GM12864 (cell line): ENCODE measurements around the gene MARCHF3.
"Not testable (repeated sequence)": the region's sequence is repeated elsewhere in the genome, so short reads cannot be mapped to it uniquely, and the experiment has no call there.

Source experiments
- DNase-seq: peaks from one replicate; pipeline ENCODE4 v3.0.0-alpha.2; 2011; ENCODE audit warnings: low read depth
- H3K4me3 ChIP-seq: 2 replicates; pipeline ENCODE4 v1.5.1; 2011; ENCODE audit warnings: mild to moderate bottlenecking, low read depth, low read length, control low read depth
- TF ChIP-seq, protein P1 (sequence below): IDR thresholded peaks from 2 replicates; pipeline ENCODE4 v1.5.1; 2011; ENCODE audit warnings: low read depth, mild to moderate bottlenecking, moderate library complexity, low read length, control low read depth, inconsistent platforms; ENCODE audit errors: missing control alignments

Gene MARCHF3

DNA sequence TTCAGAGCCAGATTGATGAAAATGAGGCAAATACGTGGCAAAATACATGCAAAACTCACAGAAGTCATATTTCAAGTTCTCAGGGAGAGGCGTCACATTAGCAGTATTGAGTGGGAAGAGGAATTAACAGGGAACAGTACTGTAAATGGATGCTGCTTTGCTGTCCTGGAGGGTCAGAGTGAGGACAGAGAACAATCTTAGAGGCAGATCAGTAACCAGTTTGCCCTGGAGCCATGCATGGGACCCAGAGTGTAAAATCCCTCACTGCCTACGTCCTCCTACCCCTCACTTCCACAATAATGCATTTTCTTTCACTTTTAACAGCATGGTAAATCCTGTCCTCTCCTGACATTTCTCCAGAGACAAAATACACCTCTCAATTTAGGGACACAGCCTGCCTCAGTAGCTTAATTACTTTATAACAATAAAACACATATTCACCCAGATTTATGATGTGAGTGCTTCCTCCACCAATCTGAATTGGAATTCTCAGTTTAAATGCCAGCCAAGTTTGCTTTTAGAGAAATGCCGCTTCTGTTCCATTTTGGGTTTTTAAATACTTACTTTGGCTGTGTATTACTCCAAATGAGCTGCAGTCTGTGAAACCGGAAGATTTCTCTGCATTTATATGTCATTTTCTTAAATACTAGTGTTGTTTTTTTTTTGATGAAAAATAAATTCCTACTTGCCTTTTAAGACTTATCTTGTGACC is 183.5 kb downstream of the MARCHF3 start:
- no peak overlapping the region for H3K4me3 ChIP-seq
- TF ChIP-seq, protein P1, sequence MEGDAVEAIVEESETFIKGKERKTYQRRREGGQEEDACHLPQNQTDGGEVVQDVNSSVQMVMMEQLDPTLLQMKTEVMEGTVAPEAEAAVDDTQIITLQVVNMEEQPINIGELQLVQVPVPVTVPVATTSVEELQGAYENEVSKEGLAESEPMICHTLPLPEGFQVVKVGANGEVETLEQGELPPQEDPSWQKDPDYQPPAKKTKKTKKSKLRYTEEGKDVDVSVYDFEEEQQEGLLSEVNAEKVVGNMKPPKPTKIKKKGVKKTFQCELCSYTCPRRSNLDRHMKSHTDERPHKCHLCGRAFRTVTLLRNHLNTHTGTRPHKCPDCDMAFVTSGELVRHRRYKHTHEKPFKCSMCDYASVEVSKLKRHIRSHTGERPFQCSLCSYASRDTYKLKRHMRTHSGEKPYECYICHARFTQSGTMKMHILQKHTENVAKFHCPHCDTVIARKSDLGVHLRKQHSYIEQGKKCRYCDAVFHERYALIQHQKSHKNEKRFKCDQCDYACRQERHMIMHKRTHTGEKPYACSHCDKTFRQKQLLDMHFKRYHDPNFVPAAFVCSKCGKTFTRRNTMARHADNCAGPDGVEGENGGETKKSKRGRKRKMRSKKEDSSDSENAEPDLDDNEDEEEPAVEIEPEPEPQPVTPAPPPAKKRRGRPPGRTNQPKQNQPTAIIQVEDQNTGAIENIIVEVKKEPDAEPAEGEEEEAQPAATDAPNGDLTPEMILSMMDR, result no peak
- no peak for DNase-seq

DNA sequence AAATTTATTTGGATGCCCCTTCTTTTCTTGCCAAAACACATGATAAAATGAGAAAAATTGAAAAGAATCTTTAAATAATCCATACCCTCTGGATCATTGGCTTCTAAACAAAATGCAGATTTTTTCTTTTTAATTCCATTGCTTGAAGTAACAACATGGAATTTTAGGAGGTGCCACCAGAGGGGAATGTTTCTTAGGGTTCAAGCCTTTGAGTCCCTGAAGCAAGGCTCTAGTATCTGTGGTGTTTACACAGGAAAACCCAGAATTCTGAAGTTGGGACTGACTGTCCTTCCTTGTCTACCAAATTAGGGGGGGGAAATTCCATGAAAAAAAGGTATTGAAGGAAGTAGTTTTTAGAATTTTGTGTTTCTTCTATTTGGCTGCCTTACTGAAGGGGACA is 184.0 kb downstream of the MARCHF3 start:
- TF ChIP-seq, protein P1, result no peak
- H3K4me3 ChIP-seq, result no peak overlapping the region
- DNase-seq, result no peak

DNA sequence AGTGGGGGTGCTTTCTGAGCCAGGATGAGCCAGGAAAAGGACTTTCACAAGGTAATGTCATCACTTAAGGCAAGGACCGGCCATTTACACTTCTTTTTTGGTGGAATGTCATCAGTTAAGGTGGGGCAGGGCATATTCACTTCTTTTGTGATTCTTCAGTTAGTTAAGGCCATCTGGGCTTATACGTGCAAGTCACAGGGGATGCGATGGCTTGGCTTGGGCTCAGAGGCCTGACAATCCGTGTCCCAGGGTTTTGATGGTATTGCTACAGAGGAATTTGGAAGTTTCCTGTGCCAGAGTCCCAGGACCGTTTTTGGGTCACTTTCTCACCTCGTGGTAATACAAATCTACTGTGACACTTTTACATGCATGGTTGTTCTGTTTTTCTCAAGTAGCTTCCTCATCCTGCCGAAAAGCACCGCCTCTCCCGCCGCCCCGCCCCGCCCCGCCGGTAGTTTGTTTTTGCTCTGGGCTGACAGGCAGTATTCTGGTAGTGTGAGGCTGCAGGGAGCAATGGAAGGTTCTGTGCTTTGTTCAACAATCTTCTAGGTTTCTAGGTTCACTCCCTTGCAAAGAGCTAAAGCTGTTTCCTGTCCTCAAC is 184.8 kb downstream of the MARCHF3 start:
- H3K4me3 ChIP-seq, result not testable (repeated sequence)
- peak; percentile 10 for DNase-seq

DNA sequence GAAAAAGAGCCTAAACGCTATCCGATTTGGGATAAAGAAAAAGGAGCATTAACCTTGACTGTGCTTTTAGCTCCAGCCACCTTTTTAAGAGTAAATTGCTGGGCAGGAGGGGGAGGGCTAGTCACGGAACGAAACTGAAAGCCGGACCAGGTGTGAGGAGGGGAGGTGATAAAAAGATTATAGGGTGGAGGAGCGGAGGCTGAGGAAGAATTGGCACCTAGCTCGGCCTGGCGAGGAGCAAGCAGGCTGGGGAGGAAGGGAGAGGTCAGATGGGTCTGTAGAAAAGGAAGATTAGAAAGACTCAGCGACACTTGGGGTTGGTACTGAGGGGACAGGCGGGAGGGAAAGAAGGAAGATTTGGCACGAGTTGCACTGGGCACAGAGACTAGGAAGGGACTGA is 187.0 kb downstream of the MARCHF3 start:
- DNase-seq, H3K4me3 ChIP-seq: not testable (repeated sequence)

DNA sequence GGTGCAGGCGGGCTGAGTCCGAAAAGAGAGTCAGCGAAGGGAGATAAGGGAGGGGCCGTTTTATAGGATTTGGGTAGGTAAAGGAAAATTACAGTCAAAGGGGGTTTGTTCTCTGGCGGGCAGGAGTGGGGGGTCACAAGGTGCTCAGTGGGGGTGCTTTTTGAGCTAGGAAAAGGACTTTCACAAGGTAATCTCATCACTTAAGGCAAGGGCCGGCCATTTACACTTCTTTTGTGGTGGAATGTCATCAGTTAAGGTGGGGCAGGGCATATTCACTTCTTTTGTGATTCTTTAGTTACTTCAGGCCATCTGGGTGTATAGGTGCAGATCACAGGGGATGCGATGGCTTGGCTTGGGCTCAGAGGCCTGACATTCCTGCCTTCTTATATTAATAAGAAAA is 191.0 kb downstream of the MARCHF3 start:
- not testable (repeated sequence) for H3K4me3 ChIP-seq, DNase-seq

DNA sequence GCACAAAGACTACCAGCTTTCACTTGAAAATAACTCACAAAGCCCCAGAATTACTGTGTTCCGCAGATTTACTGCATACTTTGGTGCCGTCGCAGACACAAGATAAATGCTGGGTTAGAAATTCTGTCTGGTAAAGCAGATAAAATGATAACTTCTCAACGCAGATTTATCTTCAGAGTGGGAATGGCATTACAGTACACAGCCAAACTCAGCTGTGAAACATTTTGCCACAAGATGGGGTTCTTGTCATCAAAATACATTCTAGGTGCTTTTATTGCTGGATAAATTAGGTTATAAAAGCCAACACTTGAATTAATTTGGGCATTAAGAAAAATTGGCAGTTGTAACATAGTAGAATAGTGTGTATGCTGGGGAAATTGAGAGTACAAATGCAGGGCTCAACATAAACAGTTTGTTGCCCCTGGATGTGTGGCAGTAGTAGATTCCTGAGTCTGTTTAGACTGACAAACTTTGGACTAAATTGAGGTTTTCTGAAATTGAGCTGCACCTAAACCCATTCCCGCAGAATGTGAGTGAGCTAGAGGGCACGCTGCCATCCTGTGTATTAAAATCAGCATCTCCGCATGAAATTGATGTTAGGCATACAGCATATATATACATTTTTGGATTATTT is 192.3 kb downstream of the MARCHF3 start:
- H3K4me3 ChIP-seq, result no peak overlapping the region
- DNase-seq, result no peak
- TF ChIP-seq, protein P1, result no peak

DNA sequence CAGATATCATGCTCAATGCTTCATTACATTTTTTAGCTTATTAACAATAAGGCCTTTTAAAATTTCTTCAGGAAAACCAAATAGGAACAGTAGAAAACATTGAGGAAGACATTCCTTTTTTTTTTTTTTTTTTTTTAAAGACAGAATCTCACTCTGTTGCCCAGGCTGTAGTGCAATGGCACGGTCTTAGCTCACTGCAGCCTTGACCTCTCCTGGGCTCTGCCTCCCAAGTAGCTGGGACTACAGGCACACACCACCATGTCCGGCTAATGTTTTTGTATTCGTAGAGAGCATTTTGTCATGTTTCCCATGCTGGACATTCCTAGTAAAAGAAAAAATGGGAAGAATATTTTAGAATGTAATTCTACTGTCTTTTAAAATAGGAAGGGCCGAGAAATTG is 193.1 kb downstream of the MARCHF3 start:
- no peak for DNase-seq
- no peak overlapping the region for H3K4me3 ChIP-seq
- TF ChIP-seq, protein P1, result no peak

DNA sequence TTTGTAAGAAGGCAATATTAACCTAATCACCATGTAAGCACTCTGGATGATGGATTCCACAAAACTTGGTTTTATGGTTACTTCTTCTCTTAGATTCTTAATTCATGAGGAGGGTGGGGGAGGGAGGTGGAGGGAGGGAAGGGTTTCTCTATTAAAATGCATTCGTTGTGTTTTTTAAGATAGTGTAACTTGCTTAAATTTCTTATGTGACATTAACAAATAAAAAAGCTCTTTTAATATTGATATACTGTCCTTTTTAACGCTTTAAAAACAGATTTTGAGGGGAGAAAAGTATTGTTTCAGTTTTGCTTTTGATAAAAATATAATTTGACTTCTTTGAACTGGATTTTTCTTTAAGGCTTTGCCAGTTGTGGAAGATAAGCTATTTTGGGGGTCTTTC is 193.6 kb downstream of the MARCHF3 start:
- TF ChIP-seq, protein P1, result no peak
- no peak for DNase-seq
- no peak overlapping the region for H3K4me3 ChIP-seq
